H9 (cell line): ENCODE data around the gene USP49. TPM values are rescaled to one million over a fixed set of nuclear protein-coding genes. Genes with fewer than 3 reads are reported as not detected.

Experiments
- DNase-seq: peaks from one replicate; pipeline ENCODE4 v3.0.0-alpha.2; 2017
- H2AFZ ChIP-seq: one replicate; pipeline ENCODE4 v1.6.1; 2013; ENCODE audit warnings: mild to moderate bottlenecking, low read length, control low read depth, moderate library complexity
- H2AK5ac ChIP-seq: 2 replicates; pipeline ENCODE4 v1.6.1; 2013; ENCODE audit warnings: low read length, control low read depth, mixed read lengths; ENCODE audit not compliant: insufficient read length
- H2BK120ac ChIP-seq: one replicate; pipeline ENCODE4 v1.6.1; 2013; ENCODE audit warnings: low read depth, mild to moderate bottlenecking, low read length, control low read depth, inconsistent platforms; ENCODE audit not compliant: poor library complexity, severe bottlenecking
- H2BK12ac ChIP-seq: 2 replicates; pipeline ENCODE4 v1.6.1; 2013; ENCODE audit warnings: low read length, control low read depth, mixed read lengths, low read depth; ENCODE audit not compliant: insufficient read length
- H2BK15ac ChIP-seq: 2 replicates; pipeline ENCODE4 v1.6.1; 2013; ENCODE audit warnings: low read depth, low read length, control low read depth
- H2BK20ac ChIP-seq: one replicate; pipeline ENCODE4 v1.6.1; 2013; ENCODE audit warnings: low read depth, mild to moderate bottlenecking, low read length, control low read depth, inconsistent platforms; ENCODE audit not compliant: poor library complexity, severe bottlenecking
- H2BK5ac ChIP-seq: 2 replicates; pipeline ENCODE4 v1.6.1; 2013; ENCODE audit warnings: low read length, control low read depth, mixed read lengths; ENCODE audit not compliant: insufficient read length
- H3K14ac ChIP-seq: 2 replicates; pipeline ENCODE4 v1.6.1; 2013; ENCODE audit warnings: low read length, control low read depth; ENCODE audit not compliant: insufficient read depth
- H3K18ac ChIP-seq: 2 replicates; pipeline ENCODE4 v1.6.1; 2013; ENCODE audit warnings: low read depth, mild to moderate bottlenecking, mixed read lengths, low read length, control low read depth; ENCODE audit not compliant: insufficient read length
- H3K23ac ChIP-seq: 2 replicates; pipeline ENCODE4 v1.6.1; 2013; ENCODE audit warnings: low read length, control low read depth, mixed read lengths, low read depth; ENCODE audit not compliant: insufficient read length
- H3K23me2 ChIP-seq: 2 replicates; pipeline ENCODE4 v1.6.1; 2013; ENCODE audit warnings: low read depth, mild to moderate bottlenecking, mixed read lengths, low read length, control low read depth; ENCODE audit not compliant: insufficient read length, poor library complexity, severe bottlenecking
- H3K27ac ChIP-seq: 2 replicates; pipeline ENCODE4 v1.5.1; 2013; ENCODE audit warnings: low read length, control low read depth, mixed read lengths, low read depth; ENCODE audit not compliant: insufficient read length
- H3K27me3 ChIP-seq: 2 replicates; pipeline ENCODE4 v1.6.1; 2013; ENCODE audit warnings: low read length, control low read depth, inconsistent platforms; ENCODE audit not compliant: insufficient read depth
- H3K4ac ChIP-seq: 2 replicates; pipeline ENCODE4 v1.6.1; 2013; ENCODE audit warnings: low read depth, mild to moderate bottlenecking, control low read depth, inconsistent platforms, low read length, moderate library complexity
- H3K4me1 ChIP-seq: 2 replicates; pipeline ENCODE4 v1.6.1; 2013; ENCODE audit warnings: low read length, control low read depth, inconsistent platforms; ENCODE audit not compliant: insufficient read depth
- H3K4me2 ChIP-seq: 2 replicates; pipeline ENCODE4 v1.6.1; 2013; ENCODE audit warnings: low read length, control low read depth, mixed read lengths; ENCODE audit not compliant: insufficient read length, insufficient read depth
- H3K56ac ChIP-seq: 2 replicates; pipeline ENCODE4 v1.6.1; 2013; ENCODE audit warnings: low read depth, mild to moderate bottlenecking, mixed read lengths, low read length, control low read depth; ENCODE audit not compliant: insufficient read length
- H3K79me1 ChIP-seq: 2 replicates; pipeline ENCODE4 v1.6.1; 2013; ENCODE audit warnings: low read depth, mild to moderate bottlenecking, moderate library complexity, low read length, control low read depth, inconsistent platforms; ENCODE audit not compliant: insufficient read depth, poor library complexity, severe bottlenecking
- H3K79me2 ChIP-seq: 2 replicates; pipeline ENCODE4 v1.6.1; 2013; ENCODE audit warnings: low read length, control low read depth, inconsistent platforms; ENCODE audit not compliant: insufficient read depth
- H3K9ac ChIP-seq: 2 replicates; pipeline ENCODE4 v1.6.1; 2013; ENCODE audit warnings: low read length, control low read depth, mixed read lengths; ENCODE audit not compliant: insufficient read length; ENCODE audit errors: extremely low read depth
- H3K9me3 ChIP-seq: one replicate; pipeline ENCODE4 v1.6.1; 2013; ENCODE audit warnings: low read depth, low read length, inconsistent platforms; ENCODE audit not compliant: control insufficient read depth
- H3T11ph ChIP-seq: one replicate; pipeline ENCODE4 v1.6.1; 2013; ENCODE audit warnings: mild to moderate bottlenecking, low read length, control low read depth, inconsistent platforms
- H4K20me1 ChIP-seq: one replicate; pipeline ENCODE4 v1.6.1; 2013; ENCODE audit not compliant: control insufficient read depth, insufficient read length, insufficient read depth
- H4K5ac ChIP-seq: 2 replicates; pipeline ENCODE4 v1.6.1; 2013; ENCODE audit warnings: low read depth, mild to moderate bottlenecking, mixed read lengths, low read length, control low read depth; ENCODE audit not compliant: insufficient read length
- H4K8ac ChIP-seq: replicated peaks from 2 replicates; pipeline ENCODE4 v1.6.1; 2013; ENCODE audit warnings: low read length, control low read depth, mixed read lengths, low read depth; ENCODE audit not compliant: insufficient read length
- H4K91ac ChIP-seq: 2 replicates; pipeline ENCODE4 v1.6.1; 2013; ENCODE audit warnings: low read depth, mild to moderate bottlenecking, moderate library complexity, mixed read lengths, low read length, control low read depth; ENCODE audit not compliant: insufficient read length
- H3K27ac Mint-ChIP-seq, 3 experiments: 2 replicates in 2 of 3; 3 replicates in 1 of 3; pipeline ENCODE4 v1.8.0; 2020 to 2021; ENCODE audit warnings: mixed read lengths in 3 of 3, mild to moderate bottlenecking in 1 of 3, moderate library complexity in 1 of 3
- H3K27me3 Mint-ChIP-seq: 2 replicates; pipeline ENCODE4 v1.8.0; 2021; ENCODE audit warnings: low read depth, mild to moderate bottlenecking, moderate library complexity, mixed read lengths
- H3K36me3 Mint-ChIP-seq, 3 experiments: 2 replicates in 2 of 3; 3 replicates in 1 of 3; pipeline ENCODE4 v1.8.0; 2020 to 2021; ENCODE audit warnings: low read depth in 3 of 3, mixed read lengths in 3 of 3; ENCODE audit not compliant: insufficient read depth in 1 of 3
- H3K4me1 Mint-ChIP-seq, 2 experiments: 2 replicates each; pipeline ENCODE4 v1.8.0; 2020; ENCODE audit warnings: mixed read lengths in 2 of 2
- H3K4me3 Mint-ChIP-seq, 2 experiments: 2 replicates in 1 of 2; 3 replicates in 1 of 2; pipeline ENCODE4 v1.8.0; 2020 to 2021; ENCODE audit warnings: mild to moderate bottlenecking in 2 of 2, mixed read lengths in 2 of 2, moderate library complexity in 1 of 2
- H3K9me3 Mint-ChIP-seq, 2 experiments: 2 replicates in 1 of 2; 3 replicates in 1 of 2; pipeline ENCODE4 v1.8.0; 2020; ENCODE audit warnings: mild to moderate bottlenecking in 2 of 2, mixed read lengths in 2 of 2, moderate library complexity in 1 of 2
- CTCF ChIP-seq: fragments of 200-600 bp; sonication (generic); conservative IDR thresholded peaks from 3 replicates; pipeline ENCODE4 v1.8.0; 2021; ENCODE audit warnings: antibody characterized with exemption, mild to moderate bottlenecking
- WGBS: extraction: QIAGEN DNeasy Blood & Tissue Kit; methylation state at CpG from one replicate; pipeline ENCODE4 v1.1.7; 2013; ENCODE audit warnings: missing lambda C conversion rate, low lambda C conversion rate, mixed read lengths; ENCODE audit not compliant: insufficient read length; ENCODE audit errors: extremely low coverage; 5-methylcytosine and 5-hydroxymethylcytosine counted together
- total RNA-seq: library from RNA; stranded (reverse); gene quantifications from 2 replicates; pipeline ENCODE4 v1.2.1, GENCODE V29; 2021

USP49 gene
- total RNA-seq, 1 experiment from 2014 or later: 19.0 TPM

GRCh38 chr6:41748102-41748477 is 147.1 kb downstream of the USP49 start:
- no peak overlapping the region for H2BK12ac ChIP-seq
- no peaks in the 10 kb centered on the region for H3K9me3 ChIP-seq
- H3K4me2 ChIP-seq: no peak overlapping the region
- Mint-ChIP-seq H3K27ac (peak overlapping the region in 1 of 3 experiments; percentile 56; a peak in 1 of 7 replicates), H3K4me1 (no peaks in the 10 kb centered on the region), H3K9me3 (no peaks in the 10 kb centered on the region), H3K4me3 (no peak overlapping the region), H3K27me3 (peaks cover 11% of the 10 kb centered on the region), H3K36me3 (no peaks in the 10 kb centered on the region)
- no peak overlapping the region for H4K8ac ChIP-seq
- H3K4ac ChIP-seq: no peak overlapping the region
- H3K79me2 ChIP-seq: no peaks in the 10 kb centered on the region
- H3T11ph ChIP-seq: no peak overlapping the region
- H4K91ac ChIP-seq: no peak overlapping the region
- no peak overlapping the region for H3K56ac ChIP-seq
- H4K5ac ChIP-seq: no peak overlapping the region
- H3K23me2 ChIP-seq: no peaks in the 10 kb centered on the region
- no peak overlapping the region for H2AFZ ChIP-seq
- no peak for DNase-seq
- no peak overlapping the region for H2BK20ac ChIP-seq
- no peak for TF ChIP-seq CTCF
- no peak overlapping the region for H2AK5ac ChIP-seq
- H3K4me1 ChIP-seq: no peaks in the 10 kb centered on the region
- H3K23ac ChIP-seq: no peak overlapping the region
- no peaks in the 10 kb centered on the region for H3K27me3 ChIP-seq
- H4K20me1 ChIP-seq: no peaks in the 10 kb centered on the region
- no peak overlapping the region for H3K18ac ChIP-seq
- H2BK5ac ChIP-seq: no peak overlapping the region
- H3K9ac ChIP-seq: no peak overlapping the region
- H2BK120ac ChIP-seq: no peak overlapping the region
- no CpG with 5 or more reads among the region's 6 CpGs for WGBS
- no peak overlapping the region for H2BK15ac ChIP-seq
- H3K79me1 ChIP-seq: no peaks in the 10 kb centered on the region
- H3K27ac ChIP-seq: no peak overlapping the region
- no peak overlapping the region for H3K14ac ChIP-seq
